Transverse colon (tissue), 3 donors: Measurements from ENCODE around the gene PPM1F.
"Not testable (repeated sequence)": the region's sequence is repeated elsewhere in the genome, so short reads cannot be mapped to it uniquely, and the experiment has no call there.

Experiments used
- CTCF ChIP-seq, 5 experiments: fragments of 200-600 bp in 3 of 5; fragments of 450-650 bp in 2 of 5; sonication (generic) in 3 of 5; IDR thresholded peaks; 1 replicate in 2 of 5; 2 replicates in 3 of 5; pipeline ENCODE4 v1.5.1; 2016 to 2017; ENCODE audit warnings: antibody characterized with exemption in 5 of 5, inconsistent platforms in 3 of 5, mild to moderate bottlenecking in 2 of 5, moderate library complexity in 1 of 5
- EP300 ChIP-seq: sonication (generic); formaldehyde crosslinking; IDR thresholded peaks from one replicate; pipeline ENCODE4 v1.6.1; 2017; ENCODE audit warnings: antibody characterized with exemption, low read depth
- POLR2A ChIP-seq: fragments of 450-650 bp; IDR thresholded peaks from one replicate; pipeline ENCODE4 v1.6.1; 2016; ENCODE audit warnings: antibody characterized with exemption, mild to moderate bottlenecking, moderate library complexity

GRCh38 chr22:21883930-21884329 is 68.7 kb downstream of the PPM1F start:
- not testable (repeated sequence) for TF ChIP-seq CTCF (IDR thresholded peaks at IDR 0.05); EP300; POLR2A
